ENCODE data around the gene RPL10.

RPL10 gene

DNA sequence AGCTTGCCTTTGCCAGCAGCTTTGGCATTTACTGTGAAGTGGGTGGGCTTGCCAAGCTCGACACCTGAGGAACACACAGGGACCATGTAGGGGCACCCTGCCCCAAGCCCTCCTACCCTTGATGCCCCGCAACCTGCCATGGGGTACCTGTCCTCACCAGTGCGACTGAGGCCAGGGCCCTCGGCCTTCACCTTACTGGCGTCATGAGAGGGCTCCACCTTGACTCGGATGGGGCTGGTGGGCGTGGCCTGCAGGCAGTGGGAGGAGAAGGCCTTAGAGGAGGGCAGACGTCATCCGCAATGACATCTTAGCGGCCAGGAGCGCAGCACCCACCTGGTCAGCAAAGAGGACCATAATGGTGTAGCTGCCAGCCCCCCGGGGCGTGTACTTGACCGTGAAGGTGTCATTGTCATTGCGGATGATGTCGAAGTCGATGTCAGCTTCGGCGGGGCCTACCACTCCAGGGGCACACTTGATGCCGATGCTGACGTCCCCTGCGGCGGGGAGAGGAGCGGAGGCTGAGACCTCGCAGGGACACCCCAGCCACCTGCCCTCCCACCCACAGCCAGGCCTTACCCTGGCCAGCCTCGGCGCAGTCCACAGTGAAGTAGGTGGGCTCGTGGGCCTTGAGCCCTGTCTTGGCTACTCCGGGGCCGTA lies 36.0 kb upstream of the RPL10 start:
- DNase-seq (ENCODE audit: low read depth), result no peak

DNA sequence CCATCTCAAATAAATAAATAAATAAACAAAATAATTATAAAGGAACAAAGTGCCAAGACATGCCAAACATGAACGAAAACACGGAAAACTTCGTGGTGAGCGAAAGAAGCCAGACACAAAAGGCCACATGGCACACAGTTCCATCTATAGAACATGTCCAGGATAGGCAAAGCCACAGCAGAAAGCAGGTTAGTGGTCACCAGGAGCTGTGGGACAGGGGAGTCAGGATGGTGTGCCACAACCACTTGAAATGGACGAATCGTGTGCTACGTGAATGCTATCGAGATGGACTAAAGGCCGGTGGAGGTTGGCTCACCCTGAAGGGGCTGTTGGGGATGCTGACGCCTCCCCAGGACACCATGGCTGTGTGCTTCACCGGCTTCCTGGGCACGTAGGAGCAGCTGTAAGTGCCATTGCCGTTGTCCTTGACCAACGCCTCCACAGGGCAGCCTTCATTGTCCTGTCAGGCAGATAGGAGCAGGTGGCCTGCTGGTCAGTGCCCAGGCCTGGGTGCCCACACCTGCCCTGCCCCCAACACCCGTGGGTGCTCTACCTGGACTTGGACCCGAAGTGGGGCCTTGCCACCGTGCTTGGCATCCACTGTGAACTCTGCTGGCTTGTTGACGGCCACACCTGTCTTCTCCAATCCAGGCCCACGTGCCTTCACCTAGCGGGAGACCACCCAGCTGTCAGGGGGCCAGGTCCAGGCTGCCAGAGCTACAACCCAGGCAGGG lies 34.3 kb upstream of the RPL10 start:
- no peak for DNase-seq (ENCODE audit: low read depth)

DNA sequence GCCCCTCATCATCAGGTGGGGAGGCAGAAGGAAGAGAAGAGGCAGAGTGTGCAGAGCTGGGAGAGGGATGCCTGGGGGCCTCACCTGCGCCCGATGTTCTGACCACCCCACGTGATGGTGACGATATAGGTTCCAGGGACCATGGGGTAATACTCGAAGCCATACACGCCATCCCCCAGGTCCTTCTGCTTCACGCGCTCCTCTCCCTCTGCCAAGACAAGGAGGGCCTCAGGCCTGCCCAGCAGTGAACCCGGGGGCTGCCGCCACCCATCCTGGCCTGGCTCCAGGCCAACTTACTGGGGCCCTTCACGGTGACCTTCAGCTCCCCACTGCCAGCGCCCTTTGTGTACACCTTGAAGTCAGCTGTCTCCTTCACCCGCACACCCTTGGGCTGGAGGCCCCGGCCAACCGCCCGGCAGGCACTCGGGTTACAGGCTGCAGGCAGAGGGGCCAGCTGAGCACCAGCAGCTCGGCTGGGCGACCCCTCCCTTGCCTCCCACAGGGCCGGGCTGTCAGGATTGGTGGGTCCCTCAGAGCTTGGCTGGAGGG lies 33.1 kb upstream of the RPL10 start:
- no peak for DNase-seq (ENCODE audit: low read depth)

DNA sequence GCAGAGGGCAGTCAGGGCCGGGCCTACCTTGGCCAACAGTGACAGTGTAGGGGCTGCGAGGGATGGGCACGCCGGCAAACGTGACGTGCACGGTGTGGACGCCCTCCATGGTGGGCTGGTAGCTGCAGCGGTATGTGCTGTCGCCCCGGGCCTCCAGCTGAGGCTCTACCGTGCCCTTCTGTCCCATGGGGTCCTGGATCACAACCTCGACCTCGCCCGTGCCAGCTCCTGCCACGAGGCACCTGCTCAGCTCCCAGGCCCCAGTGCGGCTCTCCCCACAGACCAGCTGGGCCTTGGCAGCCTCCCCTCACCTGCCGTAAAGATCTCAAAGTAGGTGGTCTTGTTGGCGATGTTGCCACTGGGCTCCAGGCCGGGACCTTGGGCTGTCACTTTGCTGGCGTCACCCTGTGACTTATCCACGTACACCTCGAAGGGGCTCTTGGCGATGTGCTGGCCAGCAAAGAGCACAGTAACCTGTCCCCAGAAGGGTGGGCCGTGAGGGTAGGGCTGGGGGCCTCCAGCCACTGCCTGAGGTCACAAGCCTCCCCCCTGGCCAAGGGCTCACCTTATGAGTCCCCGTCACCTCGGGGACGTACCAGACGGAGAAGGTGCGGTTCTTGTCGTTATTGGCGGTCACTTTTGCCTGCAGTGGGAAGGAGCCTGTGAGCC lies 32.0 kb upstream of the RPL10 start:
- no peak for DNase-seq (ENCODE audit: low read depth)

DNA sequence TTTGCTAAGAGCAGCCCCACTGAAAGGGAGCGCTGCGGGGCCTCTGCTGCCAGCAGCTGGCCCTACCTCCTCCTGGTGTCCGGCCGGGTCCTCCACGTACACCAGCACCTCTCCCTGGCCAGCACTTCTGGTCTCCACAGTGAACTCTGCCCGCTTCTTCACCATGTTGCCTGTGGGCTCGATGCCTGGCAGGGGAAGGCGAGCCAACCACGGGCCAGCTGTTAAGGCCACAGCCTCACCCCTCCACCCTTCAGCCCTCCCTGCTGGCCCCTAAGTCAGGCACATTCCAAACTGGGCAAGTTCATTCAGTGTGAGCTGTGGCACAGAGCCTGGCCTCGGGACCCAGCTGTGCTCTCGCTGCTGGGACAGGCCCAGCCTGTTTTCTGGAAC lies 31.5 kb upstream of the RPL10 start:
- DNase-seq (ENCODE audit: low read depth), result no peak

DNA sequence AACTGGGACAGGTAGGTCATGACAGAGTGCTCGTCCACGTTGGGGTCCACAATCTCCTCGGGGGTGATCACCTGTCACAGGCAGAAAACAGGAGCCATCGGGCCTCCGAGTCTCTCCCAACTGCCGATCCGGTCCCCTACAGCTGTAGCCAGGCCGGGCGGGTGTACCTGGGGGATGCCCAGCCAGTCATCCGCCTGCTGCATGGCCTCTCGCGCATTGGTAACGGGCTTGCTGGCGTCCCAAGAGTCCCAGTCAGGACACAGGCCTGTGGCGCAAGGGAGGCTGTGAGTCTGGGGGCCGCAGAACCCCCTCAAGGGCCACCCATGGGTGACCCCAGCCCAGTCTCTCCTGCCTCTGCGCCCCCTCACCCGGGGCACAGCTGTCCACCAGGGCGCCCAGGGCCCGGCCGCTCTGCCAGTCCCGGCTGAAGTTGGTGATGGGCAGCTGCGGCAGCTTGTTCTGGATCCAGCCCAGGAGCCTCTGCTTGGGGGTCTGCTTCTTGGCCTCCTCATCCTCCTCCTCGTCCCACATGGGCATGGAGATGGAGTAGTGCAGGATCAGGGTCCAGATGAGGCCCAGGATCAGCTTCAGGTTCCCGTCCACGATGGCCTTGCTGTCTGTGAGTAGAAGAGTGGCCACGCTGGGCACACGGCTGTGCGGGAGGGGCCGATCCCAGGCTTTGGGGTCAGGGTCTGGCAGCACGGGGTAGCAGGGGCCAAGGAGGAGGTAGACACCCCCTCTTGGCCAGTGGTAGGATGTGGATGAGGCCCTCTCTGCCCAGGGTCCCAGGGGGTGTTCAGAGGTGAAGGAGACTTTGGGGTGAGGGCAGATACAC lies 30.5 kb upstream of the RPL10 start:
- no peak for DNase-seq (ENCODE audit: low read depth)

DNA sequence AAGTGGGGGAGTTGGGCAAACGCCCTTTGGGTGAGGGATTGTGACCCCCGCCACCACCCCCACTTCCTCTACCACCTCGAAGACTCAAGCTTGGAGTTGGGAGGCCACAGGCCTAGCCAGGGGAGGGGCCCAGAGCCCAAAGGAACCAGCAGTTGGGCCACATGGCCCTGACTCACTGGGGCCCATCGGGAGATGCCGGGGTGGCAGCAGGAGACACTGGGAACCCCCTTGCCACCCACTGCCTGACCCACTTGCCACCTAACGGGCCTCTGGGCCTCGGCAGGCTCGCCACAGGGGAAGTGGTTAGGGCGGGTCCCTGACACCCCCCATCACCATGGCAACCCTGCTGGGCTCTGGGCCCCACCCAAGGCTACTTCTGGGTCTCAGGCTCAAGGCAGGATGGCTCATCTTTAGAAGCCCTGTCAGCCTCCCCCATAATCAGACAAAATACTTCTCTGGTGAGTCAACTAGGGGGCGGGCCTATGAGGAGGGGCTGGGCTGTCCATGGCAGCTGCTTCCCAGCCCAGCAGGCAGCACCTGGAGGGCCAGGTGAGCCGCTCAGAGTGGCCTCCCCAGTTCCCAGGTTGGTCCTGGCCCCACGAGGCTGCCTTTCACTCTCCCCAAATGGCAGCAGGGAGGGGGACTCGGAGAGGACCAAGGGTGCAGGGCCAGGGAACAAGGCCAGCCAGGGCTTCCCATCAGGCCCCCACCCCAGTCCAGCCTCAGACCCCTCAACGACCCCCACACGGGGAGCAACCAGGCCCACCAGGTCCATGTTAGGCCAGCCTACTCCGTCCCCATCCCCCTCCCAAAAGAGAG lies 29.3 kb upstream of the RPL10 start:
- DNase-seq (ENCODE audit: low read depth), result peak; percentile 76

DNA sequence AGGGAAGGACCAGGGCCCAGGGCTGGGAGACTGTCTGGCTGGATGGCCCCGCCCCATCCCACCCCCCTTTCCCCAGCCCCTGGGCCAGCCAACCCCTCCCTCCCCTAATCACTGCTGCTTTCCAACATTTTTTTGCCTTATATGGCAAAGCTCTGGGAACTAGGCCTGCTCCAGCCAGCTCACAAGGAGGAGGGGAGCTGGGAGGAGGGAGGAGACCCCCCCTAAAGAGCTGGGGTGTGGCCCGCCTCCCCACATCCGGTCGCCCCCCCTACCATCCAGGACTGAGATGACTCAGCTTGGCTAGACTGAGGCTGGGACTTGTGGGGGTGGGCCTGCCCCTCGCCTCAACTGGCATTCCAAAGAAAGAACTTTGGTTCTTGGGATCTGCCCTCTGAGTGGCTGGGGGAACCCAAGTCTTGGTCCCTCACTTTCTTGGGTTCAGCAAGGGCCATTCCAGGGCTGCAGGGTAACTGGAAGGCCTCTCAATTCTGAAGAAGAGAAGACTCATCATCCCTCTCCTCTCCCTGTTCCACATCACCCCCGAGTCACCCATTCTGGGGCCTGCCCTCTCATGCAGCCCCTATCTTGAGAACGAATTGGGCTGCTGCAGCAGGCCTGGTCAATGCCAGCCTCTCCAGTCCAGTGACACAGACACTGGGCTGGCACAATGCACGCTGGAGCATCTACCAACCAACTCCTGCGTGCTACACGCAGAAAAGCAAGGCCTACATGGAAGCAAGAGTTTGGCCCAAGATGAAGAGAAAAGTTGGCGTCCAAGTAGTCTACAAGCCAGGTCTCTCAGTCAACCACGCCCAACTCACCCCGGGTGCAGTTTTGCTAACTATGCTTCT lies 28.5 kb upstream of the RPL10 start:
- DNase-seq (ENCODE audit: low read depth), result peak; percentile 62

DNA sequence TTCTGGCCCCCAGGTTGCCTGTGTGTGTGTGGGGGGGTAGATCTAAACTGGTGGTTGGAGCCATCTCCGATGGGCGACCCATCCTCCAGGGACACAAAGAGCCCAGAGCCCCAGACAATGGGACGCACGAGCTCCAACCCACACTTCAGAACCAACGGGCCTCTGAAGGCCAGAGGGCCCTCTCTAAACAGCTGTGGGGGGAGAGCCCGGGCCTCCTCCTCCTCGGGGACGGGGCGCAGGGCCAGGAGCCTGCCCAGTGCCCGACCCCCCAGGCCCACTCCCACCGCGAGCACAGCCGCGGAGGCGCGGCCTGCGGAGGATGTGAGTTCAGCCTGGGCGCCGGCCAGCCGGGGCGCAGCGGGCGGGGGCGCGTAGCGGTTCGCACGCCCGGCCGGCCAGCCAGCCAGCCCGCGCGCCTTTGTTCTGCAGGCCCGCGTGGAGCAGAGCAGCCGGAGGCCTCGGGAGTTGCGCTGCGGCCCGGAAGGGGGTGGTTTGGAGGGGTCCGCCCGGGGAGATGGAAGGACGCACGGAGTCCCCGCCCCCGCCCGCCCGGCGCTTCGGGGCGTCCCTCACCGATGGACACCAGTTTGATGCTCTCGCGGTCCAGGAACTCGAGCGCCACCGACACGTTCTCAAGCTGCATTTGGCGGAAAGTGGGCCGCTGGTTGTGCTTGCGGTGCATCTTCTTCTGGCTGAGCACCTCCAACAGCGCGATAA lies 27.7 kb upstream of the RPL10 start:
- no peak for DNase-seq (ENCODE audit: low read depth)

DNA sequence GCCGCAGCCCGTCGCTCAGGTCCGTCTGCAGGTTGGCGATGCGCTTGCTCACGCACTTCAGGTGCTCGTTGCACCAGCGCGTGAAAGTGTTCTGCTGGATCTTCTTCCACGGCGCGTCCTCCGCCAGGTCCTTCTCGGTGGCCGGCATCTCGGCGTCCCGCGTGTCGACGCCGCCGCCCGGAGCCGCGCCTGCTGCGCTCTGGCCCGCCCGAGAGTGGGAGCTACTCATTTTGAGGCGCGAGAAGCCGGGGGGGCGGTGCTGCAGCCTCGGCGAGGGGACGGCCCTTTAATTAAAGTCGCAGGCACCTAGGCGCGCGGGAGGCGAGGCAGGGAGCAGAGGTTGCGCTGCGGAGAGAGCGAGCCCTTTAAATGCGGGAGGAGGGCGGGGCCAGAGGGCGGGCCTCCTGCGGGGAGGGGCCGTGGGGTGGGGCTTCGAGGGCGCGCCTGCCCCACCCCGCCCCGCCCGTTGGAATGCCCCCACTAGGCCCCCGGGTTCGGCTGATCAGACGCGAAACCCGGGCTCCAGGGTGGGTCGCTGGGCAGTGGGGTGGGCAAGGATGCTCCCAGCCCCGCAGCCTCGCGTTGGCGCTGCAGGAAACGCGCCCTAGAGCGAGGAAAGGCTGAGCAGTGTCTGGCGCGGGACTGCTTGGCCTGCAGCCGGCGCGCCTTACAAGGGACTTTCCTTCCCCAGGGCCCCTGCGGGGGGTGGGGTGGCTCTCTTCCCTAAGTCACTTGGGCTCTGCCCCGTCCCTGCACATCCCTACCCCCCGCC lies 27.0 kb upstream of the RPL10 start:
- peak; percentile 88 for DNase-seq (ENCODE audit: low read depth)

DNA sequence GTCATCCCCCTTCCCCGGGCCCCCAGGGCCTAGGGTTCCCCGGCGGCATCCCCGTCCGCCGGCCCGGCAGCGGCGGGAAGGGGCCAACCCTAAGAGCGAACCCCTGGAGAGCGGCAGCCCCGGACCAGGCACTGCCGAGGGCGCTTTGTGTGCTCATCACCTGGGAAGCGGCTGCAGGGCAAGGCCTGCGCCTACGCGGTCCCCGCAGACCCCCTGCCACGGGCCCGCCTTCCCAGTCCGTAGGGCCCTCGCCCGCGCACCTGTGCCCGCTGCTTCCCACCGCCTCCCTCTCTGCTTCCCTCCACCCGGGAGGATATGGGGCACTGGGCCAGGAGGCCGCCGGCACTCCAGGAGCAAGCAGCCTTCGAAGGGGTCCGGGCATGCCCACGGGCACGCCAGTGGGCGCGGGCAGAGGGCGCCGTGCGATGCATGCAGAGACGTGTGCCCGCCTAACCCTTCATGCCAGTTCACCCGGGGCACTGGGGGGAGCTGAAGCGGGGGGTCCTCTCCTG lies 26.3 kb upstream of the RPL10 start:
- DNase-seq (ENCODE audit: low read depth), result no peak

DNA sequence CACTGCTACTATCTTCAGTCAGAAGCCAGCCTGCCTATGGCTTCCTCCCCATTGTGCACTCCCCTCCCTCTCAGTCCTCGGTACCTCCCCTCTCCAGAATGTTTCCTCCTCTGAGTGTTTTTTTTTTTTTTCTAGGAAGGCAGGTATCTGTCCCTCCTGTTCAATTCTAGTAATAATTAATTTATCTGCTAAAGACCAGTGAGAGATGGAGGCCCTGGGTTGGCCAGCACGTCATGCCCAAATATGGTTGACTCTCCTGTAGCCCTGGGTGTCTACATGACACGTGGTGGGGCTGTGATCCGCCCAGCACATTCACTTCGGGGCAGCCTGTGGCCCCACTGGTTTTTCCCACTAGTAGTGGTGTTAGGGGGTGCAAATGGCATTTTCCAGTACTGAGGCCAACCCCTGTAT lies 25.6 kb upstream of the RPL10 start:
- no peak for DNase-seq (ENCODE audit: low read depth)

DNA sequence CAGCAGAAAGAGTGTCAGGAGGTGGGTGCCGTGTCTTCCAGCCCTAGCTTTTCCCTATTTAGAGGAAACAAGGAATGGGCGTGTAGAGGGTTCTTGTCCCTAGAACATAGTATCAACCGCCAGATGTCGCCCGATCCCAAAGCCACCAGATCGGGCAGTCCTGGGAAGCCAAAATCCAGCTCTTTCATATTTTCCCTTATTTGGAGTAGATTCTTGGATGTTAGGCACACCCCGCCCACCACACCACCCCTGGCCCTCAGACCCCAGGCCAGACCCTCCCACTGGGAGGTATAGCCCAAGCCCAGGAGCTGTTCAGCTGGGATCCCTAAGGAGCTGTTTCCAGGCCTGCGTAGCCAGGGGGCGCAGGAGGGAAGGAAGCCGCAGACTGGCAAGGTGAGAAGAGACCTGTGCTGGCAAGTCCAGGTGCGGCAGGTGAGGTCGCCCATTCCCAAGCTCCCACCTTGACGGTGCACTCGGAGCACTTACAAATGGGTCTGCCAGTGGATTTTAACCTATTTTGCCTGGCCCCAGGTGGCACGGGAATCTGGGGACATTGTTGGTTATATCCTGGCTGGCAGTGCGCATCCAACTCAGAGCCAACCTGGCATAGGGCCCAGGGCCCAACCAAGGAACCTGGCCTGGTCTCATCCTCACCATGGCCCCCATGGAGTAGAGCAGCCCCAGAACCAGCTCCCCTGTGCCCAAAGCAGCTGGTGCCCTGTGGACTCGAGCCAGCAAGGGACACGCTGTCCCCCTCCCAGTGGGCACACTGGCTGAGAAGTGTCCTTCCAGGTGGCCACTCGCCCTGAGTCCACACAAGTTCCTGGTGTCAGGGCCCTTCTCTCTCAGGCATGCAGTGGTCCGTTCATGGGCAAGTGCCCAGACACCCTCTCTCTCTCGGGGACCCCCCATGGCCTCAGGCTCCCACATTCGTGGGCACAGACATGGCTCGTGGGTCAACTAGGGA lies 24.6 kb upstream of the RPL10 start:
- DNase-seq (ENCODE audit: low read depth), result no peak

DNA sequence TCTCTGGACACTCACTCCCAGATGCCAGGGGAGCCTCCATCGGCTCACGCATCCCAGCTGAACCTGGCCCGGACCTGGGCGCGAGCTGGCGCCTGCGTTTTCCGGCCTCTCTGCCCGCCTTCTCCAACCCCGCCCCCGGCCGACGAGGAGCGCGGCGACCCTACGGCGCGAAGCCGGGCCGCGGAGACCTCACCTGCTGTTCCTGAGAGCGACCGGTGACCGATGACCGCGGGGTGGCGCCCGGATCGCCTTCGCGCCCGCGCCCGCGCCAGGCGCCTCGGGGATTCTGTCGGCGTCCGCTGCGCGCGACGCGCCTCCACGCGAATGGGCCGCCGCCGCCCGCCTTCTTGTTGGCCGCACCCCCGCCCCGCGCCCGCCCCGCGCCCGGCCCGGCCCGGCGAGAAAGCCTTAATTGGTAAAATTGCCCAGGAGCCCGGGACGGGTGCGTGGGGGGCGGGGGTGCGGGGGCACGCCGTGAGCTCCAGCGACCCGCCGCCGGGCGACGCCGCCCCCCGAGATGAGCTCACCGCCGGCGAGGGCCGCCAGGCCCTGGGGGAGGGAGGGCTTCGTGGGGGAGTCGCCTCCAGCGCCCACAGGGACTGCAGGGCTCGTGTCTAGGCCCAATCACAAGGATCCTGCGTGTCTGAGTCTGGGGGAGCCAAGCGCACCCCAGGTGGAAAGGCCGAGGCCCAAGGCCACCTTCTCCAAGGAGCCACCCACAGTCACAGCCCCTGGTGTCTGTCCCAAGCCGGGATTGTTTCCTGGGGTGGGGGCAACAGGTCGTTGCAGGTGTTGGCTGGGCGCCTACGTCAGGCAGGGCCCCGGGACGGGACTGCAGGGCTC lies 23.6 kb upstream of the RPL10 start, which contains the start of gene FLNA:
FLNA (minus strand) TSS at position 322 of the 843 bp plus-strand sequence. CDS start 3,389 bp downstream, outside the sequence.
- no peak for DNase-seq (ENCODE audit: low read depth)

DNA sequence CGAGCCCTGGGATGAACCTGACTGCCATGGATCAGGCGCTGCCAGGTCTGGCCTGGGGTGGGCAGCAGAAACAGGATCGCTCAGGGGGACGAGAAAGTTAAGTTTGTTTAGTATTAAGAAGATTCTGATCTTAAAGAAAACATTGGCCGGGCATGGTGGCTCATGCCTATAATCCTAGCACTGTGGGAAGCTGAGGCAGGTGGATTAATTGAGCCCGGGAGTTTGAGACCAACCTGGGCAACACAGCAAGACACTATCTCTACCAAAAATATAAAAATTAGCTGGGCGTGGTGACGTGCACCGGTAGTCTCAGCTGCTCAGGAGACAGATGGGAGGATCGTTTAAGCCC lies 23.0 kb upstream of the RPL10 start:
- DNase-seq (ENCODE audit: low read depth), result no peak

DNA sequence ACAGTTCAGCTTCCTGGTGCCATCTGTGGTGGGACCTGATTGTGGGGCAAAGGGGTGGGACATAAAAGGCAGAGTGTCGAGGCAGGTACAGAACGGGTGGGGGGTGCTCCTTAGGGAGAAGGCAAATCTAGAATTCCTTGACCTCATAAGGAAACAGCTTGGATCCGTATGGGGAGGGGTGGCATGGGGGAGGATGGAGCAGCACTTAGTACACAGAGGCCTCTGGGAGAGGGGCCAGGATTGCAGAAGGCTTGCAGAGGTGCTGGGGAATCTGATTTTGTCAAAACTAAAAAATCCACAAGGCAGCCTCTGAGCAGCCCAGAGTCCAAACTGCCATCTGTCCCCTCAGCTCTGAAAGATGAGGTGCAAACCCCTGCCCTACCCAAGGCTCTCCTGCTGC lies 21.4 kb upstream of the RPL10 start:
- no peak for DNase-seq (ENCODE audit: low read depth)

Data from T follicular helper cell (primary cell).